GM21526 (cell line): ENCODE data around the gene LRRC27.
"Not testable (repeated sequence)": the region's sequence is repeated elsewhere in the genome, so short reads cannot be mapped to it uniquely, and the experiment has no call there.

Experiments used
- ATAC-seq: cut with Tn5 transposase; IDR thresholded peaks from one replicate; pipeline ENCODE4 v1.9.1; 2021; ENCODE audit warnings: moderate library complexity; ENCODE audit not compliant: unreplicated experiment, low FRiP score

Gene LRRC27

DNA sequence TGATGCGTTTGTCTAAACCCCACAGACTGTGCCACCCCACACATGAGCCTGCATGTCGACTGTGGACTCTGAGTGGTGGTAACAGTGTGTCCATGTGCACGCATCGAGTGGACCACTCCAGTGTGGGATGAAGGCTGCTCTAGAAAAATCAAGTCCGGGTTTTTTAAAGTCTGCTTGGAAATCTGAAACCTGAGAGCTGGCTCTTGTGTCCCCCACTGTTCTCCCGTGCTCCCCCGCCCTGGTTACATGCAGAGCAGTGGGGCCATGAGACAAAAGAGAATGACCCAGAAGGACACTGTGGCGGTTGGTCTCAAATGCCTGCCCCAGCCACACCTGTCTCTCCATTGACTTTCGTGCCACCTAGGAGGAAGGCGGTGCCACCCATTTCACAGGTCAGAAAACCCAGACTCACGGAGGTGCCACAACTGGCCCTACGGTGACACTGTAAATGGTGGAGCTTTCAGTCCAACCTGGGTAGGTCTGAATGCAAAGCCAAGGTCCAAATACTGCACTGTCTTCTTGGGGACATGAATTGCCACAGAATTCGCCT is 37.7 kb downstream of the LRRC27 start:
- ATAC-seq = no peak

DNA sequence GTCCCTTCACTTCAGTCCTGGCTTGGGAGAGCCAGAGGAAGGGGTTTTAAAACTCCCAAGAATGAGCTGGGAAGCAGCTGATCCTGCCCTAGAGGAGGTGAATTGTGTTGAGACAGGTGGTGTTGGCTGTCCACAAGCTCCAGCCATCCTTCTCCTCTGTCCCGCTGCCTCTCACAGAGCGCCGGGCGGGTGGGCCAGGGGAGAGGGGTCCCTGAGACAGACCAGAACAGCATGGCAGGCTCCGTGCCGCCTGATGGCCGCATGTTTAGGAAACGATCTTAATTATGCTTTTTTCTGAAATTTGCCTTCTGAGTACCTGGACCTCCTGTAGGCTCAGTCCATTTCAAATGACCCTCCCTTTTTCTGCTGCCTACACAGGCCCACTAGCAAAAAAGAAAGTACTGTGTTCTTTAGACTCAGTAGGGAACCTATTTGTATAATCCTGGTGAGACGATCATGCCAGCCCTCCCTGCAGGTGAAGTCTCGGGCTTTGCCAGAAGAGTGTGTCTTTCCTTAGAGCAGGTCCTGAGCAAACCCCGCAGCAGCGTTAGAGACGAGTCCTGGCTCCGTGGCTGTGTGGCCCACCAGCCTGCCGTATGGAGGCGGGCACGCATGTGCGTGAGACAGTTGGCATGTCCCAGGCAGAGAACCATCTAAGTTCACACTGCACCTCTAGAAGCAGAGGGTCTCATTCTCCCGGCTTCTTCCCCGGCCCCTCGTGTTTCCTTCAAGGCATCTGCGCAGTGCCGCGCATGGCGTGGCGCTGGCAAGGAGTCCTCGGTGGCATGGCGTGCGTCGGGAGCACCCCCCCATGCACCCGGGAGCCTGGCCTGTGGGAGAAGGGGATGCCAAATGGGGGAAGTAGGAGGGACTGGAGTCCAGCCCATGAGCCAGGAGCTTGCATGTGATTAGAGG is 38.7 kb downstream of the LRRC27 start:
- no peak for ATAC-seq

GRCh38 chr10:132371641-132372081 is 39.7 kb downstream of the LRRC27 start:
- ATAC-seq = no peak

DNA sequence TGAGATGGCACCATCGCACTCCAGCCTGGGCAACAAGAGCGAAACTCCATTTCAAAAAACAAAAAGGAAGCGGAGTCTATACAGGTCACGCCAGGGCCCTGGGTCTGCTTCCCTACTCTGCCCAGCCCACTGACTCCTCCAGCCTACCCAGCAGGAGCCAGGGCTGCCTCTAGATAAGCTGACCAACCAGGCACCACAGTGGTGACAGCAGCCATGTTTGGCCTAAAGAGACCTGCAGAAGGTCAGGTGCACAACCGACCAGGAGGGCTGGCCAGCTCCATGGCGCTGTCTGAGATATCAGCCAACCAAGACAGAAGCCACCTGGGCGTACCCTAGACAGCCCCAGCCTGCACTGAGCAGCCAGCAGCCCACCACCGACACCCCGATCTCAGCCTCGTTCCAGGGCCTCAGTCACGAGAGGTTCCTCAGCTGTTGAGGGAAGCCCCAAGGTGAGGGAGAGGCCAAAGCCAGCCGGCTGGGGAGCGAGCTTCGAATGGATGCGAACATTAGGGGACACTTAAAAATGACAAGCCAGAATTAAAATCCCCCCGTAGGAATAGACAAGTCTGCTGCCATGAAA is 40.6 kb downstream of the LRRC27 start:
- ATAC-seq = no peak

DNA sequence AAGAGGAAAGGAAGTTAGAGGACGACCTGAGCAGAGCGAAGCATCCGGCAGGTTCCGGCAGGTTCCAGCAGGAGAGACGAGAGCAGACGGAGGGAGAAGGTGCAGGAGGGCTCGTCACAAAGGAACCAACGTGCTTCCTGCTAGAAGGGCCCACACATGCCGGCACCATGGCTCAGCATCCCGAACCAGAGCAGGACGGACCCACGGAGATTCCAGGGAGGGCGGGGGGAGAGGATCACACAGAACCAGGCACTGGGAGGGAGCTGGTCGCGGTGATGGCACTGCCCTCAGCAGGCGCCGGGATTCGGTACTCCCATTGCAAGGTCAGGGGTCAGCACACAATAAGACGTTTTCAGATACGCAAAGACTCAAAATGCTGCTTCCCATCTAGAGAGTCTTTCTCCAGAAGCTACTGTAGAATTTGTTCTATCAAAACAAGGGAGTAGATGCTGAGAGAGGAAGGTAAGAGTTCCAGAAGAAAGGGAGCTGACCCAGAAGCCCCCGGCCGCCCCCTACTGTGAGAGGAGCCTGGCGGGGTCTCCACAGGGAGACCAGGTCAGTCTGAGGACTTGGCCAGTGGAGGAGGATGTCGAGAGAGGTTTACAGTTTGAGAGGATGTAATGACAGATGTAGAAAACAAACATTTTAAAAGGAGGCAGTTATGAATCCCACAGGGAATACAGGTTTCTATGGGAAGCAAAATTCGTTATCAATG is 41.4 kb downstream of the LRRC27 start:
- ATAC-seq = no peak

- ATAC-seq = no peak
Measured at GRCh38 chr10:132374176-132374575, 42.2 kb downstream of the LRRC27 start.

DNA sequence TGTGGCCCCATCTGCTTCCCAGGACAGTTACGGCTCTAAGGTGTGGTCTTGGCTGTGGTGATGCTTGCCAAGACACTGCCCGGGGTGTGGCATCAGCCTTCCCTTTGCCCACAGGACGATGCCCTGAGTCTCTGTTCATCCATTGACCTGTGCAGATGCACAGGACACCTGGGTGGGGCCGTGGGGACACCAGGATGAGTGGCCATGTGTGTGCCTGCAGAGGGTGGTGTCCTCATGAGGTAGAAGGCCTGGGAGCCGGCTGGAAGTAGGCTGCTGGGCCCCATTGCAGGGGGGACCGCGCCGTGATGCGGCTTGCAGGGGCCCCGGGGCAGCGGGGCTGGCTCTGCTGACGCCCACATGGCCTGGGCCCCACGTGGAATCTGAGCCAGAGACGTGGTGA is 42.6 kb downstream of the LRRC27 start:
- no peak for ATAC-seq

DNA sequence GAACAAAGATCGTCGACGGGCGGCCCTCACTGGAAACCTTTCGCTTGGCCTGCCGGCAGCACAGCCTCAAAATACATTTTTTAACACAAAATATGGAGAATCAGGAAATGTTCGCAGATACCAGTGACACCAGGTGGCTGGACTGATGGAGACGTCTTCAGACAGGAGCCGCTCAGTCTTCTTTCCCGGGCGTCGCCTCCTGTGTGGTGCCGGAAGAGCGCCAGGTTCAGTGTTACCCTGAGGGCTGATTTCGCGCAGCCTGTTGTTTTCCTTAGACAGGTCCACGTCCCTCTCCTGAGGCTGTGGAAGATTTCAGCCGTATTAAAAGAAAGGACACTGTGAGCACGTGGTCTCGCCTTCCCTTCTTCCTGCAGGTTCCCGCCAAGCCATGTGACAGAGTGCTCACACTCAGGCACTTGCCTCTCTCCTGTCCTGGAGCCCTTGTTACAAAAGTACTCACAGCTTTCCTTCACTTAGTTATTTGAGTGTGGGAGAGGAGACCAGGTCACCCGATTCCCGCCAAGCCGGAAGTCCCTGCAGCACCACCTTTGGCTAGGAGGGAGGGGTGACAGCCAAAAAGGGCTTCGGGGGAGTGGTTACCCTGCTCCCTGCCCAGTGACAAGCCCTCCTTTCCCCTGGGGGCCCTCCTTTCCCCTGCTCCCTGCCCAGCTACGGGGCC is 43.3 kb downstream of the LRRC27 start:
- ATAC-seq = no peak

GRCh38 chr10:132375795-132376297 is 43.9 kb downstream of the LRRC27 start:
- no peak for ATAC-seq

DNA sequence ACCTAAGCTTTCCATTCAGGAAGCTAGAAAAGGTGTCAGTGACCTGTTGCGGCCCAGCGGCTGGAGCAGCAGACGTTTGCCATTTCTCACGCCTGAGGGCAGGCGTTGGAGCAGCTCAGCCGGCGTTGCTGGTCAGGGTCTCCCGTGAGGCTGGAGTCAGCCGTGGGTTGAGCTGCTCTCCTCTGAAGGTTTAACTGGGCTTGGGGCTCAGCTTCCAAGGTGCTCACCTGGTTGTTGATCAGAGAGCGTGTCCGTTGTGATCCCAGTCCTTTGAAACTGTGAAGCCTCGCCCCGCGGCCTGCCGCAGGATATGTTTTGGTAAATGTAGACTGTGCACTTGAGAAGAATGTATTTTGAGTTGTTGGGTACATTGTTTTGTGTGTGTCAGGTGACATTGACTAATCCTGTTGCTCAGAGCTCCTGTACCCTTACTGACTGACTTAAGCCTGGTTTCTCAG is 44.4 kb downstream of the LRRC27 start:
- ATAC-seq = no peak

GRCh38 chr10:132377326-132377725 is 45.3 kb downstream of the LRRC27 start:
- no peak for ATAC-seq

GRCh38 chr10:132379026-132379425 is 47.0 kb downstream of the LRRC27 start:
- not testable (repeated sequence) for ATAC-seq

GRCh38 chr10:132380986-132381385 is 49.0 kb downstream of the LRRC27 start:
- not testable (repeated sequence) for ATAC-seq

GRCh38 chr10:132381741-132382140 is 49.7 kb downstream of the LRRC27 start:
- no peak for ATAC-seq

- no peak for ATAC-seq
Measured at GRCh38 chr10:132382231-132382922, 50.4 kb downstream of the LRRC27 start.

DNA sequence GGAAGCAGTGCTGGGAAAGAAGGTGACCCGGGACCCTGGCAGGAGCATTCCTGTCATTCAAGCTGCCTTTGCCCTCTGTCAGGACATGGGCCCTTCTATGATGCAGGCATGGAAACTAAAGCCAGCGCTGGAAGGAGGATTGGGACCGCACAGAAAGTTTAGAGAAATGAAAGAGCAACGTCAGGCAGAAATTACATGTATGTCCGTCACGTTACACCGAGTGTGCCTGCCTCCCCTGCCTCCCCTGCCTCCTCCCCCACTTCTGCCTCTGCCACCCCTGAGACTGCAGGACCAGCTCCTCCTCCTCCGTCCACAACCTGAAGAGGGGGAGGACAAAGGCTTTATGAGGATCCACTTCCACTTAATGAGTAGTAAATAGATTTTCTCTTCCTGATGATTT is 51.1 kb downstream of the LRRC27 start:
- no peak for ATAC-seq

GRCh38 chr10:132383751-132384196 is 51.8 kb downstream of the LRRC27 start:
- no peak for ATAC-seq

DNA sequence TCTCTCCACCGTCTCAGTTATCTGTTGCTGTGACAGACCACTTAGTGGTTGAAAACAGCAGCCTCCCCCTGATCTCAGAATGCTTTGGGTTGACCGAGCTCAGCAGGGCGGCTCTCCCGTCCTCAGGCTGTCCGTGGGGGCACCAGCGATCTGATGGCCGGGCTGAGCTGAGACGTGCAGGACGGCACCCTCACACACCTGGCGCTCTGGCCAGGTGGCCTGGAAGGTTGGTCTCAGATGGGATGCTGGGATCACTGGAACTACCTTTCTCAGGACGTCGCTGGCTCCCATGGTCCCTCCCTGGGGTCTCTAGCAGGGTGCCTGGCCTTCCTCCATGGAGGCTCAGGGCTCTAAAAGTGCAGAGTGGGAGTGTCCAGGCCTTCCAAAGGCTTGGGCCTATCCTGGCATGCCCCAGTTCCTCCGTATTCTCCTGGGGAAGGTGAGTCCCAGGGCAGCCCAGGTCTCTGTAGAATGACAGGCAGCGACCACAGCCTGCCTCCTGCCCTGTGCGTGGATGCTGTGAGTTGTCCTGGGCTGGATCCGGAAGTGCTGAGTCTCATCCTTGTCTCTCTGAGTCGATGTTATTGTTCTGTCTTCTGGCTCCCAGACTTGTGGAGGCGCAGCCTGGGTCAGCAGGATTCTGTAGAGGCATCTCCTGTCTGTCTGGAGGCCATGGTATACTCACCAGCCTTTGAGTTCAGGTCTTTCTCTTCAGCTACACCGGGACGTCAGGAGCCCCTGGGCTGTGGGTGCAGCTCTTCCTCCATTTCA is 52.8 kb downstream of the LRRC27 start:
- ATAC-seq = no peak

DNA sequence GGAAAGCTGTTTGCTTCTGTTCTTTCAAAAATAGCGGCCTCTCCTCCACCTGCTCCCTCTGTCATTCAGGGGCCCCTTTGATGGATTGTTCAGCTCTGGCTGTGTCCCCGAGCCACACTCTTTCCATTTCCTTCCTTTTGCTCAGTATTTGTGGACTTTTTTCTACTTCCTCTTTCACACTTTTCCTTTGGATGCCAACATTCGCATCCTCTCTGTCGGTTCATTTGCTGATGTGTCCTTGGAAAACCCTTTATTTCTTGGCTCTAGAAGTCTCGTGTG is 53.3 kb downstream of the LRRC27 start:
- no peak for ATAC-seq
